ENCODE measurements around the gene MTX1.
"Not testable (repeated sequence)": the region's sequence is repeated elsewhere in the genome, so short reads cannot be mapped to it uniquely, and the experiment has no call there.

The MTX1 gene

DNA sequence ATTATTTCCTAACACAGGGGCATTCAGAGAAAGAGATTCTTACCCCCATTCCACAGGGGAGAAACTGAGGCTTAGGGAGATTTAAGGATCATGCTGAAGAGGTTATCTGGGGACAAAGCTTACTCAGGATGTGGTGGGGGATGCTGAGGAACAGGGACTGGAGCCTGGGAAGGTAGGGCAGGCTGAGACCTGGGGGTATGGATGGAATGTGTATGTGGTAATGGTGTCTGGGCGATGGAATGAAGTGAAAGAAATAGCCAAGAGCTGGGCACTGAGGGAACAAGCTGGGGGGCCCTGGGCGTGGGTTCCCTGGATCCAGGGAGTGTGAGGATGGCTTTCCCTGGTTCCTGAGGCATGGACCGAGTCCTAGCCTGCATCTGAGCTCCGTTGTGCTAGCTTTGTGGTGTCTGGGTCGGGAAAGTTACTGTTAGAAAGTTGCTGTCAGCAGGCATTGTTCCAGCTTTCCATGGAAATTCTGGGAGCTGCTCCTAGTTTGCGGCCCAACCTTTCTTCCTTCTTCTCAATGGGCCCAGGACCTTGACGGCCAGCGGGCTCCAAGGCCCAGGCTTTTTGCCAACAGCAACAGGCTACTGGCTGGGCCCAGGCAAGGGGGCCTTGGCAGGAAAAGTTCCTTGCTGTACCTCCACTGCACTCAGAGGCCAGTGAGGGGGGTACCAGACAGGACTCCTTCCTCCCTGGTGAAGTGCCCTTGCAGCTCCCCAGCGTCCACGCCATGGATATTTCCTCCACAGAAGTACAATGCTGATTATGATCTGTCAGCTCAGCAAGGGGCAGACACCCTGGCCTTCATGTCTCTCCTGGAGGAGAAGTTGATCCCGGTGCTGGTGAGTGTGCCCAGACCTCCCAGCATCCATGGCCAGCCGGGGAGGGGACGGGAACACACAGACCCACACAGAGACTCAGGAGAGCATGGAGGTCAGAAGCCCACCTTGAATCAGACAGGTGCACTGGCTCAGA lies 23.8 kb downstream of the MTX1 start:
- H3K27me3 ChIP-seq (ENCODE audit: insufficient read depth, low read length); H4K91ac ChIP-seq (ENCODE audit: low read depth, low read length); H3K4me1 ChIP-seq (ENCODE audit: control insufficient read depth in 1 of 2, insufficient read depth in 2 of 2, low read length in 2 of 2); H3K79me2 ChIP-seq (ENCODE audit: control insufficient read depth, insufficient read depth, low read length, poor library complexity); H2BK12ac ChIP-seq (ENCODE audit: low read length); H3K4me3 ChIP-seq (ENCODE audit: low read depth, low read length); H3K79me1 ChIP-seq (ENCODE audit: low read length); H3K23ac ChIP-seq (ENCODE audit: low read length); H3K9me3 ChIP-seq (ENCODE audit: insufficient read depth, low read depth, low read length); H4K8ac ChIP-seq (ENCODE audit: low read depth, low read length); H3K4me2 ChIP-seq (ENCODE audit: low read length); H3K9ac ChIP-seq (ENCODE audit: low read length); H2AFZ ChIP-seq (ENCODE audit: insufficient read depth, low read length, poor library complexity); H3K18ac ChIP-seq (ENCODE audit: low read length); H3K4ac ChIP-seq (ENCODE audit: low read depth, low read length); H4K12ac ChIP-seq (ENCODE audit: low read depth, low read length); H2BK5ac ChIP-seq (ENCODE audit: low read depth, low read length, poor library complexity); H3K27ac ChIP-seq (ENCODE audit: low read depth, low read length): not testable (repeated sequence)
- Histone ChIP-seq H2AK5ac (ENCODE audit: low read length) (peak overlapping the region; percentile 71), H3K14ac (ENCODE audit: low read length) (peak overlapping the region; percentile 46), H2BK120ac (ENCODE audit: insufficient read depth, low read length, poor library complexity) (peak overlapping the region; percentile 24), H3K36me3 (ENCODE audit: control insufficient read depth in 1 of 2, insufficient read depth in 2 of 2, low read length in 2 of 2) (peaks cover 9 to 11% of the 10 kb centered on the region in 2 experiments)
- no CpG with 5 or more reads among the region's 13 CpGs for WGBS (ENCODE audit: extremely low coverage, insufficient coverage, insufficient read length)
- DNase-seq = peak in 1 of 2 donors; percentile 40

DNA sequence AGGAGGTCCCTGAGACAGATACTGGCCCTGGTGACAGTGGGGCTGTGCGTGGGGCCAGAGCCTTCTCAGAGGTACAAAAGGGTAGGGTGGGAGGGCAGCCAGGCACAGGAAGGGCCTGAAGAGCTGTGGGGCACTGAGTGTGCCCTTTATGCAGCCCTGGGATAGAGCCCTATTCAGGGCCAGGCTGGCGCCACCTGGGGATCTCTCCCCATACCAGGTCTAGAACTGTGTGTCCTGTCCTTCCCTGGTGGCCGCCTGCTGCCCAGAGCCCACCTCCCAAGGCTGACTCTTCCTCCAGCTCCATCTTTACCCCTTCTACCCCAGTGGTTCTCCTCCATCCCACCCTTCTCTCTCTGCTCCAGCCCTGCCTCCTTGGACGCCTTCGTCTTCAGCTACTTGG lies 25.0 kb downstream of the MTX1 start:
- H2BK5ac ChIP-seq (ENCODE audit: low read depth, low read length, poor library complexity); H3K9ac ChIP-seq (ENCODE audit: low read length); H4K12ac ChIP-seq (ENCODE audit: low read depth, low read length); H4K91ac ChIP-seq (ENCODE audit: low read depth, low read length); H3K23ac ChIP-seq (ENCODE audit: low read length); H3K79me1 ChIP-seq (ENCODE audit: low read length); H3K4me1 ChIP-seq (ENCODE audit: control insufficient read depth in 1 of 2, insufficient read depth in 2 of 2, low read length in 2 of 2); H3K4ac ChIP-seq (ENCODE audit: low read depth, low read length); H4K8ac ChIP-seq (ENCODE audit: low read depth, low read length); H3K27me3 ChIP-seq (ENCODE audit: insufficient read depth, low read length); H3K18ac ChIP-seq (ENCODE audit: low read length); H3K14ac ChIP-seq (ENCODE audit: low read length); H2AK5ac ChIP-seq (ENCODE audit: low read length); H2BK12ac ChIP-seq (ENCODE audit: low read length); H3K9me3 ChIP-seq (ENCODE audit: insufficient read depth, low read depth, low read length); H2BK120ac ChIP-seq (ENCODE audit: insufficient read depth, low read length, poor library complexity); H2AFZ ChIP-seq (ENCODE audit: insufficient read depth, low read length, poor library complexity); H3K4me3 ChIP-seq (ENCODE audit: low read depth, low read length); H3K27ac ChIP-seq (ENCODE audit: low read depth, low read length); DNase-seq; H3K4me2 ChIP-seq (ENCODE audit: low read length); H3K79me2 ChIP-seq (ENCODE audit: control insufficient read depth, insufficient read depth, low read length, poor library complexity): not testable (repeated sequence)
- H3K36me3 ChIP-seq (ENCODE audit: control insufficient read depth in 1 of 2, insufficient read depth in 2 of 2, low read length in 2 of 2) = peaks cover 11 to 14% of the 10 kb centered on the region in 2 experiments
- no CpG with 5 or more reads among the region's 5 CpGs for WGBS (ENCODE audit: extremely low coverage, insufficient coverage, insufficient read length)

- H3K4me1 ChIP-seq (ENCODE audit: control insufficient read depth in 1 of 2, insufficient read depth in 2 of 2, low read length in 2 of 2); H2AK5ac ChIP-seq (ENCODE audit: low read length); H3K79me2 ChIP-seq (ENCODE audit: control insufficient read depth, insufficient read depth, low read length, poor library complexity); H3K23ac ChIP-seq (ENCODE audit: low read length); H4K12ac ChIP-seq (ENCODE audit: low read depth, low read length); H2BK12ac ChIP-seq (ENCODE audit: low read length); H2BK120ac ChIP-seq (ENCODE audit: insufficient read depth, low read length, poor library complexity); H3K4ac ChIP-seq (ENCODE audit: low read depth, low read length); H4K91ac ChIP-seq (ENCODE audit: low read depth, low read length); H3K4me2 ChIP-seq (ENCODE audit: low read length); H3K9me3 ChIP-seq (ENCODE audit: insufficient read depth, low read depth, low read length); H2BK5ac ChIP-seq (ENCODE audit: low read depth, low read length, poor library complexity); H3K9ac ChIP-seq (ENCODE audit: low read length); H3K27ac ChIP-seq (ENCODE audit: low read depth, low read length); H3K27me3 ChIP-seq (ENCODE audit: insufficient read depth, low read length); H4K8ac ChIP-seq (ENCODE audit: low read depth, low read length); H2AFZ ChIP-seq (ENCODE audit: insufficient read depth, low read length, poor library complexity); DNase-seq; H3K18ac ChIP-seq (ENCODE audit: low read length); H3K4me3 ChIP-seq (ENCODE audit: low read depth, low read length); H3K14ac ChIP-seq (ENCODE audit: low read length); H3K79me1 ChIP-seq (ENCODE audit: low read length): not testable (repeated sequence)
- peaks cover 11 to 19% of the 10 kb centered on the region in 2 experiments for H3K36me3 ChIP-seq (ENCODE audit: control insufficient read depth in 1 of 2, insufficient read depth in 2 of 2, low read length in 2 of 2)
- WGBS (ENCODE audit: extremely low coverage, insufficient coverage, insufficient read length) = no CpG with 5 or more reads among the region's 9 CpGs
Observed at GRCh38 chr1:155235375-155235774, 26.9 kb downstream of the MTX1 start.

DNA sequence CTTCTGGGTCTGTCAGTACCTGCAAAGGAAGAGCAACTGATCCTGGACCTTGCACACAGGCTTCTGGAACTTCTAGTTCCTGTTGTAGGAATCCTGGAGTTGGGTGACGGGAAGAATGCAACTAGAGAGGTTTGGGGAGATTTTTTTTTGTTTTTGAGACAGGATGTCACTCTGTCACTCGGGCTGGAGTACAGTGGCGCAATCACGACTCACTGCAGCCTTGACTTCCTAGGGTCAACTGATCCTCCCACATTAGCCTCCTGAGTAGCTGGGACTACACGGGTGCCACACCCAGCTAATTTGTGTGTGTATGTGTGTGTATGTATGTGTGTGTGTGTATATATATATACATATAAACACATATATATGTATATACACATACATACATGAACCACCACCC lies 28.0 kb downstream of the MTX1 start:
- Histone ChIP-seq H3K23ac (ENCODE audit: low read length) (no peak overlapping the region), H3K79me2 (ENCODE audit: control insufficient read depth, insufficient read depth, low read length, poor library complexity) (no peaks in the 10 kb centered on the region), H2BK12ac (ENCODE audit: low read length) (no peak overlapping the region), H3K9ac (ENCODE audit: low read length) (no peak overlapping the region), H3K27ac (ENCODE audit: low read depth, low read length) (no peak overlapping the region), H3K36me3 (ENCODE audit: control insufficient read depth in 1 of 2, insufficient read depth in 2 of 2, low read length in 2 of 2) (peaks cover 11 to 19% of the 10 kb centered on the region in 2 experiments), H3K4me3 (ENCODE audit: low read depth, low read length) (no peak overlapping the region), H3K79me1 (ENCODE audit: low read length) (peaks cover 4% of the 10 kb centered on the region), H2AK5ac (ENCODE audit: low read length) (no peak overlapping the region), H4K91ac (ENCODE audit: low read depth, low read length) (no peak overlapping the region), H2BK5ac (ENCODE audit: low read depth, low read length, poor library complexity) (no peak overlapping the region), H3K4me1 (ENCODE audit: control insufficient read depth in 1 of 2, insufficient read depth in 2 of 2, low read length in 2 of 2) (peaks cover 8 to 9% of the 10 kb centered on the region in 2 experiments), H4K12ac (ENCODE audit: low read depth, low read length) (no peak overlapping the region), H4K8ac (ENCODE audit: low read depth, low read length) (no peak overlapping the region), H3K4me2 (ENCODE audit: low read length) (no peak overlapping the region), H3K27me3 (ENCODE audit: insufficient read depth, low read length) (no peaks in the 10 kb centered on the region), H2BK120ac (ENCODE audit: insufficient read depth, low read length, poor library complexity) (no peak overlapping the region), H3K14ac (ENCODE audit: low read length) (no peak overlapping the region), H3K4ac (ENCODE audit: low read depth, low read length) (no peak overlapping the region), H3K18ac (ENCODE audit: low read length) (no peak overlapping the region), H2AFZ (ENCODE audit: insufficient read depth, low read length, poor library complexity) (no peak overlapping the region), H3K9me3 (ENCODE audit: insufficient read depth, low read depth, low read length) (no peaks in the 10 kb centered on the region)
- peak; percentile 60 to 89 for DNase-seq
- no CpG with 5 or more reads among the region's 5 CpGs for WGBS (ENCODE audit: extremely low coverage, insufficient coverage, insufficient read length)
